Activated CD4-positive, CD25-positive, alpha-beta regulatory T cell treated with anti-CD3 and anti-CD28 coated beads, Interleukin-2, amount 50 U/mL, for 72 hours (primary cell): ENCODE measurements around the gene FGD1.

Source experiments
- DNase-seq: peaks from one replicate; pipeline ENCODE4 v3.0.0; 2021

FGD1 gene

DNA sequence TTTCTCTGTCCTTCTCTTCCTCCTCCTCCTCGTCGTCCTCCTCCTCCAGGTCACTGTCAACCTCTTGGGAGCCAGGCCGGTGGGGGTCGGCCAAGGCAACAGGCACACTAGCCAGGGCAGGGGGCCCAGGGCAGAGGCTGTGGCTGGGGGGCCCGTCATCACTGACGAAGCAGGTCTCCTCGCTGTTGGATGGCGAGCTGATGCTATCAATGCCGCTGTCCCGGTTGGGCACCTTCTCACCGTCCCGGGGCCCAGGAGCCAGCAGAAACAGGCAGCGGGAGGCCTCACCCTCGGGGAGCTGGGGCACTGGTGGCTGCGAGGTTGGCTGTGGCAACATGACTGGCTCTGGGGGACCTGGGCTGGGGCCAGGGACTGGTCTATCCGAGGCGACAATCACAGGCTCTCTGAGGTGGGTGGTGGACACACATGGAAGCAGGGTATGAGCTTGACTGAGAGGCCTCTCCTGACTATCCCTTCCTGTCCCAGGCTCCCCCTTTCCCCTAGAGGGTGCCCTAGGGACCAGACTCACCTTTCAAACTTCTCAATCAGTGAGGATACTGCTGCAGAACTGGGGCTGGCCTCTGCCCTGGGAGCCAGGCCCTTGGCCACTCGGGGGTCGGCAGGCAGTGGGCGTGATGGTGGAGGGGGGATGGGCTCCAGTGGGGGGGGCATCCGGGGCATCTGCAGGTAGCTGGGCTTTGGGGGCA lies 25.8 kb downstream of the FGD1 start:
- no peak for DNase-seq

DNA sequence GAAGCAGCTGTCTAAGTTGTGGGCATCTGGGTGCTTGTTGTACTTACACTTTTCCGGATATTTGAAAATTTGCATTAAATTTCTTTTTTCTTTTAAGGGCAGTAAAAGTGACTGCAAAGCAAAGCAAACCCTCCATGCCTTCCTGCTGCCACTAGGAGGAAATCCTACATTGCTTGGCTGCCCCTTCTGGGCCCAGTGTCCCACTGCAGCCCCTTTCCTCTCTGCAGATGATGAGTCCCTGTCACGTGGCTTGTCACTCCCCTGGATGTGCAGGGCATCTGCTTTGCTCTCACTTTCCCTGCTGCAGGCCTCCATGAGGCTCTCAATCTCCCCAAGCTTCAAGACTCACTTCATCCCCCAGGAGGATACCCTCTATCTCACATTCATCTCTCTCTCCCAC lies 43.1 kb downstream of the FGD1 start:
- DNase-seq: no peak

- DNase-seq: no peak
Observed at GRCh38 chrX:54449929-54450328, 46.1 kb downstream of the FGD1 start.

DNA sequence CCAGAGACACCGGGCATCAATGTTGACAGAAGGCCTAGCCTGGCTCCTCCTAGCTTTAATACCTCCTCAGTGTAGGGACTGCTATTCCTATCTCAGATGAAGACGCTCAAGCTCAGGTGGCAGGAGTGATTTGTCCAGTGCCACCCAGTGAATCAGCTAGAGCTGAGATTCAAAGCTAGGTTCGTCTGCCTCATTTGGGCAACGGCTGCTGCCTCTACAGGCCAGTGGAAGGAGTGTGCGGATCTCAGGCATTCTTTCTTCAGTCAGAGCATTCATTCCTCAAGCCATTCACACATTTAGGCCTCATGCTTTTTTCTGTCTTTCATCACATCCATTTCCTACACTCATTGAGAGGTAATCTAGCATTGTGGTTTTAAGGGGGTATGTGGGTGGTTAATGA lies 48.6 kb downstream of the FGD1 start:
- DNase-seq: no peak

DNA sequence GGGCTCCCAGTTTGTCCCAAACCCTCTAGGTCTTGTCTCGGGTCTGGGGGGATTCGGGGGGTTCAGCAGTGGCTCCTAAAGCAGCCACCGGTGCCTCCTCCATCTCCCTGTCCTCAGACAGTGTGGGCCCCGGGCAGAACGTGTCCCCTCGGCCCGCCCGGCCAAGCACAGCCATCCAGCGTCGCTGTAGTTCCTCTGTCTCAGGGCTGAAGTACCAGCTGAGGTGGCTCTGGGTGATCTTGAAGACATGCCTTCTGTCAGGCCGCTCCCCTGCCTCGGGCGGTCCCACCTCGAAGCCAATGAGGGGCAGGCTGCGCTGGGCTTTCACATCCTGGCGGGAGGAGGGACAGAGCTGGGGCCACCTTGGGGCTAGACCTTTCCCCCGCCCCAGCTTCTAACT lies 50.0 kb downstream of the FGD1 start:
- no peak for DNase-seq

DNA sequence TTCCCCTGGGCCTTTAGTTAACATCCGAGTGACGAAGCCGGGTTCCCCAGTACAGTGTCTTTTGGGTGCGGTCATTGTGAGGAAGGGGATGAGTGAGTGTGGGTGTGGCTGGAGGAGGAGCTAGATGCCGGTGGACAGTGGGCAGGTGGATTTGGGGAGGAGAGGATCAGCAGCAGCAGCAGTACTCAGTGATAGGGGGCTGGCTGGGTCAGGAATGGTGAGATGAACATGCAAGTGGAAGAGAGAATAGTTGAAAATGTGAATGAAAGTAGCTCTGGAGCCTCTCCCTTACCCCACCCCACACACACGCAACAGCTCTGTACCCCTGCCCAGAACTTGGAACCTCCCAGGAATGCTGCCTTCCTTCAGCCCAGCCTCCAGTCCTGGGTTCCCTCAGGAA lies 51.3 kb downstream of the FGD1 start:
- no peak for DNase-seq

- no peak for DNase-seq
Observed at GRCh38 chrX:54442790-54443189, 53.2 kb downstream of the FGD1 start.

GRCh38 chrX:54439960-54440871 lies 55.8 kb downstream of the FGD1 start, which contains the start of gene TSR2:
Gene TSR2, plus strand, starts transcription at chrX:54440404. Its CDS starts 18 bp downstream, at chrX:54440422.
- peak; percentile 73 for DNase-seq

GRCh38 chrX:54435121-54435520 lies 60.9 kb downstream of the FGD1 start:
- DNase-seq: no peak

DNA sequence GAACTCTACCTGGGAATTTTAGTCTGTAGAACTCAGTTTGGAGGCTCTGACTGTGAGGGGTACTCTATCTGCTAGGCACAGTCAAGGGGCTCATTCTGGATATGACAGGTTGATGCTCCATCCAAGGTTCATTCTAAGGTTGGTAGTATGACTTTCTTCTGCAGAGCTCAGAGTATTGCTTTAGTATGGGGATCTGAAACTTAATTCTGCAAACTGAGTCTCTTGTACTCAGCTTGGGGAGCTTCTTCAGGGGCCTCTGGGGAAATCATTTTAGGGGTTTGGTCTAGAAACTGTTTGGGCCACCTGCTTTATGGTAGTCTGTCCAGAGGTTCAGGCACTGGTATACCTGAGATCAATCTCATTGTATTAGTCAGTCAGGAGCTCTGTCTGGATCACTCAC lies 65.5 kb downstream of the FGD1 start:
- DNase-seq: no peak

GRCh38 chrX:54427837-54428424 lies 68.1 kb downstream of the FGD1 start:
- no peak for DNase-seq

- no peak for DNase-seq
Observed at GRCh38 chrX:54423161-54423888, 72.7 kb downstream of the FGD1 start.

- DNase-seq: no peak
Observed at GRCh38 chrX:54422168-54422567, 73.9 kb downstream of the FGD1 start.

DNA sequence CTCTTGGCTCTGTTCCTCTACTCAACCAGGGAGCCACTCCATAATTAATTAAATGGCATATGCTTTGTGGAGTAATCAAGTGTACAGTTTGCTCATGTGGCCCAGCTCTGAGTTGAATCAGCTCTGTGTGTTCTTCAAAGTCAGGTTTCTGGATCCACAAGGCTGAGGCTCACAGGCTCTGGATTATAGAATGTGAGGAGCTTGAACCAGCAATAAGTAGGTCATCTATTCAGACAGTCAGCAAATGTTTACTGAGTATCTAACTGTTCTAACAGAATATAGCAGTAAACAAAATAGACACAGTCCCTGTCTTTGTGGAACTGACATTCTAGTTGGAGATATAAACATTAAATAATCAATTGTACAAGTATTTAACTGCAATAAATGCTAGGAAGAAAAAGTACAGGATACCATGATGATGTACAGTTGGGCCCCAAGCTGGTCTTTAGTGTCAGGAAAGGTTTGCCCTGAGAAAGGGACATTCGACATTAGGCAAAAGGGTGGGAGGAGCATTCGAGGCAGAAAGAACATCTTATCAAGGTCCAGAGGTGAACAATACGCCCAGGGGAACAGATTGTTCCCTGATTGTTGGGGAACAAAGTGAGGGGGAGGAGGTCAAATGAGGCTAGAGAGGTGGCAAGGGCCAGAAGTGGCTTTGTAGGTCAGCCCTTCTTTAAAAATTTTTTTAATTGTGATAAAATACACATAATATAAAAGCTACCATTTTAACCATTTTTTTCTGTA lies 76.3 kb downstream of the FGD1 start:
- no peak for DNase-seq

DNA sequence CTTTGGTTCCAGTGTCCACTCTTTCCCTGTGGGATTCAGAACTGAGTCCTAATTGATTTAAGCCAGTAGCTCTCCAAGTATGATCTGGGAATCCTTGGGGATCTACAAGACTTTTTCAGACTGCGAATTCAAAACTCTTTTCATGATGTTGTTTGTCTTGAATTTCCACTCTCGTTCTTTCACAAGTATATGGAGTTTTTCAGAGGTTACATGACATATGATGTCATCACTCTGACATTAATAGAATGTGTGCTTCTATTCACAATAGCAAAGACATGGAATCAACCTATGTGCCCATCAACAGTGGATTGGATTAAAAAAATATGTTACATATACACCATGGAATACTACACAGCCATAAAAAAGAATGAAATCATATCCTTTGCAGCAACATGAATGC lies 79.1 kb downstream of the FGD1 start:
- DNase-seq: no peak

DNA sequence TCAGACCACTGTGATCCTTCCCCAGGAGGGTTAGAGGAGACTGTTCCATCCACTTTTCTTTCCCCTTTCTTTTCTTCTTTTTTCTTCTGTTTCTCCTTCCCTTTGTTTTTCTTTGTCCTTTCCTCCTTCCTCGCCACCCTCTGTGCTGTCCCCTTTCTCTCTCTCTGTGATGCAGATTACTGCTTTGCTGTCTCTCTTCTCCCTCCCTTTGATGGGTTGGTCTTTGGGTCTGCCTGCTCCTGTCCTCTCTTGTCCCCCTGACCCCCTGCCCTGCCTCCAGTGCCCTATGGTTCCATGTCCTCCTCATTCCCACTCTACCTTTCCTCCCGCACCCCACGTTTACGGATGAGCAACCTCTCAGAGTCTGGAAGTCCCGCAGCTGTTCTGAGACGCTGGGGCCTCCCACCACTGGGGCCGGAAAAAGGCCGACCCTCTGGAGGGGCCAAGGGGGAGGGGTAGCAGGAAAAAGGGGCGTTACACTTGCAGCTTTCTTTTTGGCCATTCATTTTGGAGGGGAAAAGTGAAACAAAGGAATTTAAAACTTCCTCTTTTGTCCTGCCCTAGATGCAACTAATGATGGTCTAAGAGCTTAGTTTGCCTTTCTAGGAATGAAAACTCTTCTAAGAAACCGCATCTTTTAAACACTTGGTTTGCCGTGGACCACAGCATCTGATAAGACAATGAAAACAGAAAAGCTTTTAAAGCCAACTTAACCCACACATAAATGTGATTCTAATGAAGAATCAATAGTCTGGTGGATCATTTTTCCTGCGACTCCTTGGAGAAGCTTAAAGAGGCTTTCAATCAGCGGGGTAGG lies 80.3 kb downstream of the FGD1 start:
- DNase-seq: no peak

DNA sequence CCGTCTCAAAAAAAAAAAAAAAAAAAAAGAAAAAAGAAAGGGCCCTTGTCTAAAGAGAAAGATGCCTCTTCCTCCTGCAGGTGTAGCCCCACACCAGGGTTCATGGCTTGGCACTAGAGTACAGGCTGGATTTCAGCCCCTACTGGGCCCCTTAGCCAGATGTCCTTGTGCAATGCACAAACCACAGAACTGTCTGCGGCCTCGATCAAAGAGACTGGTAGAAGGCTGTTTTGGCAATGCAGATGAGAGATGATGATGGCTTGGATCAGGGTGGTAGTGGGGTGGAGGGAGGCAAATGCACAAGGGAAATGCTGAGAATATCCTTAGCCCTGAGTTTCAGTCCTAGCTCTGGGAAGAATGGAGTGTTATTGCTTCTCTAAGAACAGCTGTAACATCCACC lies 82.3 kb downstream of the FGD1 start:
- DNase-seq: no peak

GRCh38 chrX:54411732-54412131 lies 84.3 kb downstream of the FGD1 start:
- DNase-seq: no peak

- no peak for DNase-seq
Observed at GRCh38 chrX:54407266-54407665, 88.8 kb downstream of the FGD1 start.

DNA sequence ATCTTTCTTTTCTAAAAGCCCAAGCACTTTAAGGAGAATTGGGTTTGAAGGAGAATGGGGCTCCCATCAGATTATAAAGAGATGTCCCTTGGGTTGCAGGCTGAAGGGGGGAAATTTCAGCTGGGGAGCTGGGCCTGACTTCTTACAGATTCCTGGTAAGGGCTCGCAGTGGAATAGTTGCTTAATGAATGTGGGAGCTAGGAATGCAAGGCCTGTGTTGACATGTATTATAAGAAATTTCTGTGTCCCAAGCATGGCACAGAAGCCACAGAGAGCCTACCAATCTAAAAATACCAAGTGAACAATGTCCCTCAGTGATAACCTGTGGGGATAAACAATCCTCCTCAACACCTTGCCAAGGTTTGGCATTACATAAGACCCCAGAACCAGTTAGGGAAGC lies 98.9 kb downstream of the FGD1 start:
- no peak for DNase-seq
